H1 (cell line): ENCODE results near the gene SNTG2. TPM values are rescaled to one million over a fixed set of nuclear protein-coding genes. Genes with fewer than 3 reads are reported as not detected.

Experiments used
- CTCF ChIA-PET: fragments of 300-600 bp; sonication (Branson Sonifier 250); formaldehyde crosslinking; loops from one replicate; lab custom pipeline; 2021; ENCODE audit not compliant: partially characterized antibody; lab: Charles Lee
- POLR2A ChIA-PET: fragments of 300-600 bp; sonication (Branson Sonifier 250); formaldehyde crosslinking; loops from one replicate; lab custom pipeline; 2021; ENCODE audit warnings: inconsistent platforms; ENCODE audit not compliant: partially characterized antibody; lab: Charles Lee
- DNase-seq, 2 experiments: peaks; one replicate each; pipeline versions ENCODE4 v3.0.0 to v3.0.0-alpha.2; 2010 to 2022; ENCODE audit warnings: low spot score in 2 of 2, low read depth in 1 of 2, mixed read lengths in 1 of 2
- FAIRE-seq: peaks from 2 replicates; lab custom pipeline; 2011; peaks lifted over from hg19 to GRCh38; lab: Jason Lieb, UNC
- H2AFZ ChIP-seq: 2 replicates; pipeline ENCODE4 v1.8.1; 2012; ENCODE audit warnings: low read length, inconsistent platforms
- H2AK5ac ChIP-seq: 2 replicates; pipeline ENCODE4 v1.6.1; 2013; ENCODE audit warnings: low read depth, low read length
- H2BK120ac ChIP-seq: replicated peaks from 2 replicates; pipeline ENCODE3; 2013; ENCODE audit warnings: low read depth, low read length, inconsistent platforms
- H2BK12ac ChIP-seq: 2 replicates; pipeline ENCODE4 v1.6.1; 2013; ENCODE audit warnings: low read depth, low read length
- H2BK15ac ChIP-seq: 2 replicates; pipeline ENCODE4 v1.6.1; 2013; ENCODE audit warnings: low read length
- H2BK20ac ChIP-seq: 2 replicates; pipeline ENCODE4 v1.6.1; 2013; ENCODE audit warnings: low read length
- H2BK5ac ChIP-seq: 2 replicates; pipeline ENCODE4 v1.6.1; 2013; ENCODE audit warnings: low read depth, low read length
- H3K14ac ChIP-seq: 2 replicates; pipeline ENCODE4 v1.6.1; 2013; ENCODE audit warnings: inconsistent platforms; ENCODE audit not compliant: insufficient read length
- H3K18ac ChIP-seq: 2 replicates; pipeline ENCODE4 v1.6.1; 2013; ENCODE audit warnings: low read length; ENCODE audit errors: extremely low read depth
- H3K23ac ChIP-seq: 2 replicates; pipeline ENCODE4 v1.6.1; 2013; ENCODE audit warnings: inconsistent platforms; ENCODE audit not compliant: insufficient read length
- H3K23me2 ChIP-seq: 2 replicates; pipeline ENCODE4 v1.6.1; 2013; ENCODE audit warnings: low read depth, low read length
- H3K27ac ChIP-seq: 2 replicates; pipeline ENCODE4 v1.6.1; 2011; ENCODE audit warnings: low read depth, low read length, inconsistent platforms
- H3K27me3 ChIP-seq, 4 experiments: replicated peaks in 1 of 4; 1 replicate in 1 of 4; 2 replicates in 3 of 4; pipeline versions ENCODE4 v1.6.1 to v1.8.1; 2011 to 2013; ENCODE audit warnings: low read length in 3 of 4, mild to moderate bottlenecking in 3 of 4, inconsistent platforms in 2 of 4, mixed read lengths in 2 of 4, moderate library complexity in 1 of 4; ENCODE audit not compliant: control insufficient read depth in 3 of 4, insufficient read depth in 3 of 4; ENCODE audit errors: extremely low read depth in 1 of 4
- H3K36me3 ChIP-seq, 4 experiments: 2 replicates each; pipeline versions ENCODE4 v1.6.1 to v1.8.1; 2011 to 2013; ENCODE audit warnings: mild to moderate bottlenecking in 4 of 4, low read length in 3 of 4, moderate library complexity in 2 of 4, control low read depth in 1 of 4, inconsistent platforms in 1 of 4; ENCODE audit not compliant: insufficient read depth in 4 of 4, control insufficient read depth in 2 of 4
- H3K4ac ChIP-seq: replicated peaks from 2 replicates; pipeline ENCODE3; 2013; ENCODE audit warnings: low read length, low read depth, mixed read lengths, inconsistent platforms; ENCODE audit not compliant: insufficient read length
- H3K4me1 ChIP-seq, 4 experiments: replicated peaks in 1 of 4; 1 replicate in 1 of 4; 2 replicates in 3 of 4; pipeline versions ENCODE4 v1.6.1 to v1.8.1; 2011 to 2013; ENCODE audit warnings: low read length in 3 of 4, inconsistent platforms in 2 of 4, mixed read lengths in 1 of 4; ENCODE audit not compliant: insufficient read depth in 4 of 4, control insufficient read depth in 3 of 4
- H3K4me2 ChIP-seq, 2 experiments: 2 replicates each; pipeline versions ENCODE4 v1.6.1 to v1.8.1; 2011 to 2013; ENCODE audit warnings: low read depth in 2 of 2, low read length in 2 of 2, control low read depth in 1 of 2, inconsistent platforms in 1 of 2, mild to moderate bottlenecking in 1 of 2; ENCODE audit not compliant: insufficient read depth in 1 of 2
- H3K4me3 ChIP-seq, 4 experiments: fragments of 200-600, 300-600 bp in 1 of 4; sonication (generic), shearing (Covaris generic), sonication (Bioruptor Twin) in 1 of 4; 2 replicates each; pipeline versions ENCODE4 v1.5.1 to v1.8.1; 2011 to 2016; ENCODE audit warnings: low read length in 4 of 4, low read depth in 3 of 4, control low read depth in 2 of 4, inconsistent platforms in 2 of 4, mild to moderate bottlenecking in 2 of 4, mixed read lengths in 1 of 4, moderate library complexity in 1 of 4; ENCODE audit not compliant: insufficient read depth in 2 of 4; ENCODE audit errors: extremely low read depth in 1 of 4
- H3K56ac ChIP-seq: replicated peaks from 2 replicates; pipeline ENCODE3; 2013; ENCODE audit warnings: low read depth, mild to moderate bottlenecking, mixed read lengths, low read length, inconsistent platforms; ENCODE audit not compliant: insufficient read length
- H3K79me1 ChIP-seq: 2 replicates; pipeline ENCODE4 v1.6.1; 2013; ENCODE audit warnings: low read depth, low read length, control low read depth
- H3K79me2 ChIP-seq, 2 experiments: 2 replicates each; pipeline versions ENCODE4 v1.6.1 to v1.8.1; 2012 to 2013; ENCODE audit warnings: low read length in 2 of 2, mild to moderate bottlenecking in 2 of 2, inconsistent platforms in 1 of 2; ENCODE audit not compliant: insufficient read depth in 2 of 2, control insufficient read depth in 1 of 2
- H3K9ac ChIP-seq, 4 experiments: replicated peaks in 1 of 4; 1 replicate in 1 of 4; 2 replicates in 3 of 4; pipeline versions ENCODE4 v1.6.1 to v1.8.1; 2011 to 2013; ENCODE audit warnings: low read depth in 3 of 4, low read length in 3 of 4, control low read depth in 2 of 4, mild to moderate bottlenecking in 2 of 4, moderate library complexity in 2 of 4, inconsistent platforms in 1 of 4; ENCODE audit errors: extremely low read depth in 1 of 4
- H3K9me3 ChIP-seq, 2 experiments: 2 replicates each; pipeline versions ENCODE4 v1.6.1 to v1.8.1; 2012 to 2013; ENCODE audit warnings: mild to moderate bottlenecking in 2 of 2, moderate library complexity in 2 of 2, control low read depth in 1 of 2, inconsistent platforms in 1 of 2, low read depth in 1 of 2, low read length in 1 of 2, mixed read lengths in 1 of 2; ENCODE audit not compliant: insufficient read depth in 2 of 2
- H4K20me1 ChIP-seq, 2 experiments: replicated peaks in 1 of 2; 2 replicates each; pipeline versions ENCODE3 to v1.8.1; 2011 to 2013; ENCODE audit warnings: inconsistent platforms in 2 of 2, low read length in 2 of 2, mild to moderate bottlenecking in 1 of 2; ENCODE audit not compliant: insufficient read depth in 2 of 2, control insufficient read depth in 1 of 2
- H4K5ac ChIP-seq: 2 replicates; pipeline ENCODE4 v1.6.1; 2013; ENCODE audit warnings: low read length, low read depth, mixed read lengths, inconsistent platforms; ENCODE audit not compliant: insufficient read length
- H4K8ac ChIP-seq: 2 replicates; pipeline ENCODE4 v1.8.0; 2013; ENCODE audit warnings: mild to moderate bottlenecking, moderate library complexity, low read length, inconsistent platforms; ENCODE audit not compliant: insufficient read depth; ENCODE audit errors: extremely low read depth
- H4K91ac ChIP-seq: replicated peaks from 2 replicates; pipeline ENCODE3; 2013; ENCODE audit warnings: low read length, mixed read lengths, inconsistent platforms; ENCODE audit not compliant: insufficient read length
- WGBS, 2 experiments: shearing (Covaris generic) in 1 of 2; methylation state at CpG; one replicate each; pipeline versions ENCODE4 v1.1.6 to v1.1.7; 2013 to 2015; ENCODE audit warnings: low lambda C conversion rate in 2 of 2, mixed read lengths in 2 of 2, inconsistent platforms in 1 of 2, low coverage in 1 of 2, missing lambda C conversion rate in 1 of 2; ENCODE audit not compliant: insufficient replicate concordance in 2 of 2, insufficient coverage in 1 of 2, insufficient read length in 1 of 2; ENCODE audit errors: extremely low coverage in 1 of 2, missing lambda C conversion rate in 1 of 2; 5-methylcytosine and 5-hydroxymethylcytosine counted together
- polyA plus RNA-seq, 7 experiments: library from polyadenylated mRNA; depleted of rRNA in 3 of 7; stranded (reverse) in 5 of 7; unstranded in 2 of 7; fragments of >200 nt in 5 of 7; fragments of 200-250 nt in 2 of 7; gene quantifications; 1 replicate in 5 of 7; 2 replicates in 1 of 7; 4 replicates in 1 of 7; pipeline versions ENCODE4 v1.2.1 to v1.2.3, GENCODE V29; 2011 to 2013; ENCODE audit warnings: missing spikeins in 2 of 7, mixed read lengths in 2 of 7
- total RNA-seq: library from RNA; stranded (reverse); fragmentation: NEBNext Ultra II Directional; extraction: Animal tissue kit (Norgen Biotek cat#: 25700); gene quantifications from 2 replicates; pipeline ENCODE4 v1.2.1, GENCODE V29; 2021
- TF ChIP-seq, protein P1 (sequence below): IDR thresholded peaks from 2 replicates; pipeline ENCODE4 v1.6.1; 2011; ENCODE audit warnings: low read length, improper control_type of control experiment

SNTG2 gene
- total and polyA plus RNA-seq, 2 of the 8 experiments (the other 6 are each of a cell fraction or from before 2014, with no cell fraction given) = 6.6 to 18.1 TPM

DNA sequence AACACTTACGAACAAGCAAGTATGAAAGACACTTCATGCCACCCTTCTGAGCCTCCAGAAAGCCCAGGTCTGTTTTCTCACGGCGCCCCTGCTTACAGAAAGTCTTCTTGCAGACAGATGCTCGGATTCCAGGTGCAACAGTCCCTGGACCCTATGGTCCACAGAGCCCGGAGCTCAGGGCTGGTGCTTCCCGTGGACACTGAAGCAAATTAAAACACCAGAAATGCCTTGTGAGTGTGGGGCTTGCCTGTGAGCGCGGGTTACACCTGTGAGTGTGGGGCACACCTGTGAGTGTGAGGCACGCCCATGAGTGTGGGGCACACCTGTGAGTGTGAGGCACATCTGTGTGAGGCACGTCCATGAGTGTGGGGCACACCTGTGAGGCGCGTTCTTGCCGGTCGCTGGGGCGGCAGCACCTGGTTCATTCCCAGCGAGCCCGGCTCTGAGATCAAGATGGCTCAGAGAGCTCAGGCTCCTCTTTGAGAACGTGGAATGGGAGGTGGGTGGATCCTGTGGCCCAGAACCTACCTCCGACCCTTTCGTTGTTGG, 257.4 kb downstream of the SNTG2 start:
- Histone ChIP-seq H4K8ac (no peak overlapping the region; the same call in 1 of the 2 replicates), H3K4me3 (no peak overlapping the region), H3K36me3 (peaks cover 2 to 21% (median 5%) of the 10 kb centered on the region in 4 experiments; a peak in 6 of 8 replicates), H2BK5ac (no peak overlapping the region), H4K5ac (no peak overlapping the region), H3K27me3 (no peaks in the 10 kb centered on the region), H3K23ac (no peak overlapping the region), H3K79me1 (no peaks in the 10 kb centered on the region), H2AFZ (no peak overlapping the region), H3K23me2 (no peaks in the 10 kb centered on the region), H2BK12ac (no peak overlapping the region), H3K9me3 (peaks cover 0 to 4% of the 10 kb centered on the region in 2 experiments; a peak in 2 of 4 replicates), H3K79me2 (no peaks in the 10 kb centered on the region), H3K14ac (no peak overlapping the region), H3K56ac (no peak overlapping the region), H3K9ac (no peak overlapping the region), H2BK15ac (no peak overlapping the region), H3K18ac (no peak overlapping the region), H2BK120ac (no peak overlapping the region), H3K4ac (no peak overlapping the region), H3K27ac (no peak overlapping the region), H4K91ac (no peak overlapping the region), H2BK20ac (no peak overlapping the region), H3K4me2 (no peak overlapping the region), H2AK5ac (no peak overlapping the region), H3K4me1 (no peaks in the 10 kb centered on the region), H4K20me1 (no peaks in the 10 kb centered on the region)
- DNase-seq (no peak), FAIRE-seq (no peak)
- CTCF ChIA-PET = no interaction called here
- 82% methylated on average over 18 of the region's 20 CpGs; no CpG with 5 or more reads in 1 of the 2 experiments for WGBS, 2 experiments
- TF ChIP-seq, protein P1, sequence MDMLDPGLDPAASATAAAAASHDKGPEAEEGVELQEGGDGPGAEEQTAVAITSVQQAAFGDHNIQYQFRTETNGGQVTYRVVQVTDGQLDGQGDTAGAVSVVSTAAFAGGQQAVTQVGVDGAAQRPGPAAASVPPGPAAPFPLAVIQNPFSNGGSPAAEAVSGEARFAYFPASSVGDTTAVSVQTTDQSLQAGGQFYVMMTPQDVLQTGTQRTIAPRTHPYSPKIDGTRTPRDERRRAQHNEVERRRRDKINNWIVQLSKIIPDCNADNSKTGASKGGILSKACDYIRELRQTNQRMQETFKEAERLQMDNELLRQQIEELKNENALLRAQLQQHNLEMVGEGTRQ = no peak
- POLR2A ChIA-PET = no interaction called here
